GM23338 (cell line): ENCODE measurements around the gene SLC15A4. TPM values are rescaled to one million over a fixed set of nuclear protein-coding genes. Genes with fewer than 3 reads are reported as not detected.
A peak's percentile ranks its signal among the peaks of the same experiment; 100 is the strongest.

ENCODE experiments used
- ATAC-seq: fragments of 200-7000 bp; cut with Tn5 transposase; 3 replicates; pipeline ENCODE4 v1.9.1; 2020
- DNase-seq: peaks from one replicate; pipeline ENCODE4 v3.0.0-alpha.2; 2015; ENCODE audit warnings: low spot score
- H2AFZ ChIP-seq: fragments of 200-600 bp; sonication (generic); 2 replicates; pipeline ENCODE4 v1.8.0; 2016; ENCODE audit warnings: antibody characterized with exemption, mild to moderate bottlenecking, moderate library complexity
- H3F3A ChIP-seq: fragments of 200-600 bp; sonication (generic); replicated peaks from 2 replicates; pipeline ENCODE4 v1.8.0; 2017; ENCODE audit warnings: antibody characterized with exemption, mixed run types, low read depth
- H3K27ac ChIP-seq: fragments of 200-600 bp; sonication (generic); 2 replicates; pipeline ENCODE4 v1.6.1; 2016; ENCODE audit warnings: low read depth
- H3K27me3 ChIP-seq: fragments of 200-600 bp; sonication (generic); 2 replicates; pipeline ENCODE4 v1.8.0; 2016; ENCODE audit warnings: mild to moderate bottlenecking, mixed run types, moderate library complexity; ENCODE audit not compliant: insufficient read depth
- H3K36me3 ChIP-seq: fragments of 200-600 bp; sonication (generic); 2 replicates; pipeline ENCODE4 v1.8.0; 2016; ENCODE audit warnings: mild to moderate bottlenecking; ENCODE audit not compliant: insufficient read depth
- H3K4me1 ChIP-seq: fragments of 200-600 bp; sonication (generic); 2 replicates; pipeline ENCODE4 v1.8.0; 2016; ENCODE audit warnings: mild to moderate bottlenecking, moderate library complexity; ENCODE audit not compliant: insufficient read depth
- H3K4me2 ChIP-seq: fragments of 200-600 bp; sonication (generic); 2 replicates; pipeline ENCODE4 v1.7.1; 2017; ENCODE audit warnings: mixed run types
- H3K4me3 ChIP-seq: fragments of 200-600 bp; sonication (generic); 2 replicates; pipeline ENCODE4 v1.6.1; 2016; ENCODE audit warnings: mixed run types
- H3K79me2 ChIP-seq: fragments of 200-600 bp; sonication (generic); replicated peaks from 2 replicates; pipeline ENCODE4 v1.8.0; 2017; ENCODE audit warnings: mild to moderate bottlenecking; ENCODE audit not compliant: insufficient read depth
- H3K9me2 ChIP-seq: fragments of 200-600 bp; sonication (generic); 2 replicates; pipeline ENCODE4 v1.8.0; 2017; ENCODE audit not compliant: insufficient read depth
- H4K20me1 ChIP-seq: fragments of 200-600 bp; sonication (generic); replicated peaks from 2 replicates; pipeline ENCODE4 v1.8.0; 2017; ENCODE audit warnings: mild to moderate bottlenecking; ENCODE audit not compliant: insufficient read depth
- H3K27ac Mint-ChIP-seq: 2 replicates; pipeline ENCODE4 v1.8.0; 2020; ENCODE audit warnings: inconsistent platforms, mild to moderate bottlenecking, moderate library complexity, mixed read lengths
- H3K27me3 Mint-ChIP-seq: 3 replicates; pipeline ENCODE4 v1.8.0; 2022; ENCODE audit warnings: low read depth, mild to moderate bottlenecking, moderate library complexity, mixed read lengths, inconsistent platforms; ENCODE audit not compliant: insufficient read depth, poor library complexity
- H3K36me3 Mint-ChIP-seq: 3 replicates; pipeline ENCODE4 v1.8.0; 2021; ENCODE audit warnings: low read depth, mild to moderate bottlenecking, inconsistent platforms, moderate library complexity, mixed read lengths
- H3K4me1 Mint-ChIP-seq: 3 replicates; pipeline ENCODE4 v1.8.0; 2020; ENCODE audit warnings: mild to moderate bottlenecking, inconsistent platforms, mixed read lengths
- H3K4me3 Mint-ChIP-seq: 3 replicates; pipeline ENCODE4 v1.8.0; 2021; ENCODE audit warnings: moderate library complexity, mild to moderate bottlenecking, inconsistent platforms, mixed read lengths
- H3K9me3 Mint-ChIP-seq: 3 replicates; pipeline ENCODE4 v1.8.0; 2020; ENCODE audit warnings: moderate library complexity, mild to moderate bottlenecking, inconsistent platforms, mixed read lengths
- CREB1 ChIP-seq: fragments of 250-450 bp; sonication (Bioruptor Pico); IDR thresholded peaks from 2 replicates; pipeline ENCODE4 v1.5.0; 2020; ENCODE audit warnings: low read depth, mild to moderate bottlenecking, moderate library complexity
- ETS1 ChIP-seq: IDR thresholded peaks from 2 replicates; pipeline ENCODE4 v1.6.1; 2016; ENCODE audit warnings: antibody characterized with exemption
- EZH2 ChIP-seq: fragments of 200-600 bp; sonication (generic); IDR thresholded peaks from one replicate; pipeline ENCODE4 v1.8.0; 2017; ENCODE audit warnings: antibody characterized with exemption, mild to moderate bottlenecking, low read depth; ENCODE audit not compliant: unreplicated experiment
- JUNB ChIP-seq: IDR thresholded peaks from one replicate; pipeline ENCODE4 v1.6.1; 2016; ENCODE audit warnings: antibody characterized with exemption; ENCODE audit not compliant: unreplicated experiment
- NANOG ChIP-seq: IDR thresholded peaks from 2 replicates; pipeline ENCODE4 v1.6.1; 2016; ENCODE audit warnings: antibody characterized with exemption, borderline replicate concordance
- REST ChIP-seq: IDR thresholded peaks from one replicate; pipeline ENCODE4 v1.6.1; 2018; ENCODE audit warnings: antibody characterized with exemption; ENCODE audit not compliant: unreplicated experiment
- ZNF114 ChIP-seq: fragments of 250-450 bp; sonication (Bioruptor Pico); IDR thresholded peaks from 2 replicates; pipeline ENCODE4 v1.5.0; 2020; ENCODE audit warnings: mild to moderate bottlenecking, moderate library complexity
- ZNF331 ChIP-seq: fragments of 250-450 bp; sonication (Bioruptor Pico); IDR thresholded peaks from 2 replicates; pipeline ENCODE4 v1.5.0; 2020; ENCODE audit warnings: low read depth, mild to moderate bottlenecking, moderate library complexity
- polyA plus RNA-seq: library from polyadenylated mRNA; unstranded; fragments of >200 nt; fragmentation: Nextera tagmentation; extraction: Ambion mirVana; gene quantifications from 2 replicates; pipeline ENCODE4 v1.2.1, GENCODE V29; 2016
- total RNA-seq: library from RNA; depleted of rRNA; stranded (reverse); fragments of >200 nt; shearing (Covaris generic); gene quantifications from 2 replicates; pipeline ENCODE4 v1.2.3, GENCODE V29; 2014

SLC15A4 gene
- total and polyA plus RNA-seq, 2 experiments from 2014 or later: 7.7 to 30.3 TPM

GRCh38 chr12:128766738-128767501 lies 56.8 kb downstream of the SLC15A4 start:
- no peak overlapping the region for H3K27ac Mint-ChIP-seq
- Histone ChIP-seq H3K79me2 (no peaks in the 10 kb centered on the region), H3K4me3 (0 out of 2 replicates have a peak overlapping the region, but pooled peaks have one; percentile 23), H3F3A (no peaks in the 10 kb centered on the region), H3K9me2 (no peaks in the 10 kb centered on the region), H3K4me1 (no peaks in the 10 kb centered on the region), H3K27ac (no peak overlapping the region), H3K27me3 (no peaks in the 10 kb centered on the region), H2AFZ (no peak overlapping the region), H3K4me2 (no peak overlapping the region), H3K36me3 (no peaks in the 10 kb centered on the region), H4K20me1 (no peaks in the 10 kb centered on the region)
- H3K4me1 Mint-ChIP-seq: no peaks in the 10 kb centered on the region
- ATAC-seq (no peak), DNase-seq (no peak)
- TF ChIP-seq CREB1 (CRISPR knock-in tag): no peak
- no peak for TF ChIP-seq ZNF331 (CRISPR knock-in tag)
- TF ChIP-seq NANOG: no peak
- TF ChIP-seq REST: no peak
- TF ChIP-seq EZH2: no peak
- no peak for TF ChIP-seq ZNF114 (CRISPR knock-in tag)
- H3K27me3 Mint-ChIP-seq: peaks cover 4% of the 10 kb centered on the region
- H3K4me3 Mint-ChIP-seq: no peak overlapping the region
- H3K36me3 Mint-ChIP-seq: peaks cover 43% of the 10 kb centered on the region
- peaks cover 99% of the 10 kb centered on the region for H3K9me3 Mint-ChIP-seq

- Mint-ChIP-seq H3K4me3 (no peak overlapping the region), H3K27me3 (peaks cover 4% of the 10 kb centered on the region), H3K27ac (no peak overlapping the region), H3K9me3 (peaks cover 94% of the 10 kb centered on the region), H3K4me1 (no peaks in the 10 kb centered on the region), H3K36me3 (peaks cover 37% of the 10 kb centered on the region)
- no peaks in the 10 kb centered on the region for H3K4me1 ChIP-seq
- no peaks in the 10 kb centered on the region for H3K36me3 ChIP-seq
- H3K27ac ChIP-seq: no peak overlapping the region
- ATAC-seq: no peak
- no peak overlapping the region for H2AFZ ChIP-seq
- H3K9me2 ChIP-seq: no peaks in the 10 kb centered on the region
- TF ChIP-seq ETS1 (no peak), JUNB (no peak), ZNF331 (CRISPR knock-in tag) (no peak), NANOG (no peak), REST (no peak), CREB1 (CRISPR knock-in tag) (no peak)
- no peak for DNase-seq
- H3K4me2 ChIP-seq: no peak overlapping the region
- H4K20me1 ChIP-seq: no peaks in the 10 kb centered on the region
- no peak overlapping the region for H3K4me3 ChIP-seq
- H3K27me3 ChIP-seq: no peaks in the 10 kb centered on the region
- no peaks in the 10 kb centered on the region for H3K79me2 ChIP-seq
- H3F3A ChIP-seq: no peaks in the 10 kb centered on the region
Observed at GRCh38 chr12:128763395-128763794, 60.4 kb downstream of the SLC15A4 start.
